SK-N-SH treated with all-trans-retinoic acid at 6 μM for 48 hours (cell line): ENCODE data around the gene CEACAM6.

Experiments
- CSDC2 ChIP-seq: fragments of 250-450 bp; sonication (Bioruptor Pico); IDR thresholded peaks from 2 replicates; pipeline ENCODE4 v1.5.0; 2020; ENCODE audit warnings: mild to moderate bottlenecking, moderate library complexity
- ESRRG ChIP-seq: fragments of 250-450 bp; sonication (Bioruptor Pico); IDR thresholded peaks from 2 replicates; pipeline ENCODE4 v1.6.1; 2021; ENCODE audit warnings: mild to moderate bottlenecking
- GLIS3 ChIP-seq: fragments of 250-450 bp; sonication (Bioruptor Pico); IDR thresholded peaks from 2 replicates; pipeline ENCODE4 v1.5.0; 2020; ENCODE audit warnings: mild to moderate bottlenecking, moderate library complexity
- RARB ChIP-seq: fragments of 250-450 bp; sonication (Bioruptor Pico); IDR thresholded peaks from 2 replicates; pipeline ENCODE4 v1.8.0; 2021; ENCODE audit warnings: mild to moderate bottlenecking, moderate library complexity
- SNAI2 ChIP-seq: fragments of 250-450 bp; sonication (Bioruptor Pico); IDR thresholded peaks from 2 replicates; pipeline ENCODE4 v1.5.0; 2020; ENCODE audit warnings: mild to moderate bottlenecking, moderate library complexity
- TCF4 ChIP-seq: fragments of 250-450 bp; sonication (Bioruptor Pico); IDR thresholded peaks from 2 replicates; pipeline ENCODE4 v1.8.0; 2021; ENCODE audit warnings: mild to moderate bottlenecking, moderate library complexity, borderline replicate concordance
- ZC3H10 ChIP-seq: fragments of 250-450 bp; sonication (Bioruptor Pico); IDR thresholded peaks from 2 replicates; pipeline ENCODE4 v1.5.1; 2021; ENCODE audit warnings: mild to moderate bottlenecking, moderate library complexity
- ZFP3 ChIP-seq: fragments of 250-450 bp; sonication (Bioruptor Pico); IDR thresholded peaks from 2 replicates; pipeline ENCODE4 v1.5.0; 2020; ENCODE audit warnings: mild to moderate bottlenecking, moderate library complexity
- ZFP30 ChIP-seq: fragments of 450-650 bp; formaldehyde crosslinking; IDR thresholded peaks from 2 replicates; pipeline ENCODE4 v1.5.0; 2022; ENCODE audit warnings: mild to moderate bottlenecking, moderate library complexity
- ZNF565 ChIP-seq: fragments of 450-650 bp; formaldehyde crosslinking; conservative IDR thresholded peaks from 2 replicates; pipeline ENCODE4 v1.5.0; 2020; ENCODE audit warnings: low read depth, mild to moderate bottlenecking, moderate library complexity
- ZNF8 ChIP-seq: fragments of 450-650 bp; formaldehyde crosslinking; IDR thresholded peaks from 2 replicates; pipeline ENCODE4 v1.5.0; 2020; ENCODE audit warnings: mild to moderate bottlenecking, moderate library complexity
- TF ChIP-seq, protein P1 (sequence below): fragments of 250-450 bp; sonication (Bioruptor Pico); IDR thresholded peaks from 2 replicates; pipeline ENCODE4 v1.5.0; 2020; ENCODE audit warnings: mild to moderate bottlenecking, moderate library complexity
- TF ChIP-seq, protein P2 (sequence below): fragments of 250-450 bp; sonication (Bioruptor Pico); IDR thresholded peaks from 2 replicates; pipeline ENCODE4 v1.5.1; 2020; ENCODE audit warnings: low read depth, mild to moderate bottlenecking, moderate library complexity
- TF ChIP-seq, protein P3 (sequence below): fragments of 250-450 bp; sonication (Bioruptor Pico); IDR thresholded peaks from 2 replicates; pipeline ENCODE4 v1.8.0; 2021; ENCODE audit warnings: low read depth, mild to moderate bottlenecking, moderate library complexity, borderline replicate concordance

GRCh38 chr19:41707871-41708371 is 47.4 kb upstream of the CEACAM6 start:
- TF ChIP-seq, protein P1, sequence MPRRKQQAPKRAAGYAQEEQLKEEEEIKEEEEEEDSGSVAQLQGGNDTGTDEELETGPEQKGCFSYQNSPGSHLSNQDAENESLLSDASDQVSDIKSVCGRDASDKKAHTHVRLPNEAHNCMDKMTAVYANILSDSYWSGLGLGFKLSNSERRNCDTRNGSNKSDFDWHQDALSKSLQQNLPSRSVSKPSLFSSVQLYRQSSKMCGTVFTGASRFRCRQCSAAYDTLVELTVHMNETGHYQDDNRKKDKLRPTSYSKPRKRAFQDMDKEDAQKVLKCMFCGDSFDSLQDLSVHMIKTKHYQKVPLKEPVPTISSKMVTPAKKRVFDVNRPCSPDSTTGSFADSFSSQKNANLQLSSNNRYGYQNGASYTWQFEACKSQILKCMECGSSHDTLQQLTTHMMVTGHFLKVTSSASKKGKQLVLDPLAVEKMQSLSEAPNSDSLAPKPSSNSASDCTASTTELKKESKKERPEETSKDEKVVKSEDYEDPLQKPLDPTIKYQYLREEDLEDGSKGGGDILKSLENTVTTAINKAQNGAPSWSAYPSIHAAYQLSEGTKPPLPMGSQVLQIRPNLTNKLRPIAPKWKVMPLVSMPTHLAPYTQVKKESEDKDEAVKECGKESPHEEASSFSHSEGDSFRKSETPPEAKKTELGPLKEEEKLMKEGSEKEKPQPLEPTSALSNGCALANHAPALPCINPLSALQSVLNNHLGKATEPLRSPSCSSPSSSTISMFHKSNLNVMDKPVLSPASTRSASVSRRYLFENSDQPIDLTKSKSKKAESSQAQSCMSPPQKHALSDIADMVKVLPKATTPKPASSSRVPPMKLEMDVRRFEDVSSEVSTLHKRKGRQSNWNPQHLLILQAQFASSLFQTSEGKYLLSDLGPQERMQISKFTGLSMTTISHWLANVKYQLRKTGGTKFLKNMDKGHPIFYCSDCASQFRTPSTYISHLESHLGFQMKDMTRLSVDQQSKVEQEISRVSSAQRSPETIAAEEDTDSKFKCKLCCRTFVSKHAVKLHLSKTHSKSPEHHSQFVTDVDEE (CRISPR knock-in tag), result no peak
- TF ChIP-seq, protein P2, sequence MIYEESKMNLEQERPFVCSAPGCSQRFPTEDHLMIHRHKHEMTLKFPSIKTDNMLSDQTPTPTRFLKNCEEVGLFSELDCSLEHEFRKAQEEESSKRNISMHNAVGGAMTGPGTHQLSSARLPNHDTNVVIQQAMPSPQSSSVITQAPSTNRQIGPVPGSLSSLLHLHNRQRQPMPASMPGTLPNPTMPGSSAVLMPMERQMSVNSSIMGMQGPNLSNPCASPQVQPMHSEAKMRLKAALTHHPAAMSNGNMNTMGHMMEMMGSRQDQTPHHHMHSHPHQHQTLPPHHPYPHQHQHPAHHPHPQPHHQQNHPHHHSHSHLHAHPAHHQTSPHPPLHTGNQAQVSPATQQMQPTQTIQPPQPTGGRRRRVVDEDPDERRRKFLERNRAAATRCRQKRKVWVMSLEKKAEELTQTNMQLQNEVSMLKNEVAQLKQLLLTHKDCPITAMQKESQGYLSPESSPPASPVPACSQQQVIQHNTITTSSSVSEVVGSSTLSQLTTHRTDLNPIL (CRISPR knock-in tag), result no peak
- no peak for TF ChIP-seq ESRRG
- no peak for TF ChIP-seq SNAI2 (CRISPR knock-in tag)
- TF ChIP-seq ZC3H10 (CRISPR knock-in tag), result no peak
- TF ChIP-seq CSDC2 (CRISPR knock-in tag), result no peak
- TF ChIP-seq ZFP3 (CRISPR knock-in tag), result no peak
- TF ChIP-seq ZNF565, result no peak
- no peak for TF ChIP-seq TCF4 (CRISPR knock-in tag)
- TF ChIP-seq GLIS3, result no peak
- no peak for TF ChIP-seq ZFP30 (CRISPR knock-in tag)
- TF ChIP-seq, protein P3, sequence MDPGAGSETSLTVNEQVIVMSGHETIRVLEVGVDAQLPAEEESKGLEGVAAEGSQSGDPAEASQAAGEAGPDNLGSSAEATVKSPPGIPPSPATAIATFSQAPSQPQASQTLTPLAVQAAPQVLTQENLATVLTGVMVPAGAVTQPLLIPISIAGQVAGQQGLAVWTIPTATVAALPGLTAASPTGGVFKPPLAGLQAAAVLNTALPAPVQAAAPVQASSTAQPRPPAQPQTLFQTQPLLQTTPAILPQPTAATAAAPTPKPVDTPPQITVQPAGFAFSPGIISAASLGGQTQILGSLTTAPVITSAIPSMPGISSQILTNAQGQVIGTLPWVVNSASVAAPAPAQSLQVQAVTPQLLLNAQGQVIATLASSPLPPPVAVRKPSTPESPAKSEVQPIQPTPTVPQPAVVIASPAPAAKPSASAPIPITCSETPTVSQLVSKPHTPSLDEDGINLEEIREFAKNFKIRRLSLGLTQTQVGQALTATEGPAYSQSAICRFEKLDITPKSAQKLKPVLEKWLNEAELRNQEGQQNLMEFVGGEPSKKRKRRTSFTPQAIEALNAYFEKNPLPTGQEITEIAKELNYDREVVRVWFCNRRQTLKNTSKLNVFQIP (CRISPR knock-in tag), result no peak
- no peak for TF ChIP-seq ZNF8 (CRISPR knock-in tag)
- TF ChIP-seq RARB (CRISPR knock-in tag), result no peak
